Keratinocyte (primary cell): ENCODE measurements around the gene NYAP2. TPM values are rescaled to one million over a fixed set of nuclear protein-coding genes. Genes with fewer than 3 reads are reported as not detected.

ENCODE experiments used
- DNase-seq: peaks from one replicate; pipeline ENCODE4 v3.0.0-alpha.2; 2011; ENCODE audit warnings: low read depth, missing footprints, low spot score
- FAIRE-seq: peaks from 2 replicates; lab custom pipeline; 2011; peaks lifted over from hg19 to GRCh38; lab: Jason Lieb, UNC
- H2AFZ ChIP-seq: 2 replicates; pipeline ENCODE4 v1.6.0; 2012; ENCODE audit warnings: low read length, control low read depth, inconsistent platforms; ENCODE audit not compliant: control insufficient read depth
- H3K27ac ChIP-seq: 2 replicates; pipeline ENCODE4 v1.5.1; 2011; ENCODE audit warnings: low read length; ENCODE audit not compliant: control insufficient read depth, insufficient read depth
- H3K27me3 ChIP-seq: 3 replicates; pipeline ENCODE4 v1.6.0; 2011; ENCODE audit warnings: low read length; ENCODE audit not compliant: control insufficient read depth, insufficient read depth; ENCODE audit errors: extremely low read depth
- H3K36me3 ChIP-seq, 2 experiments: 2 replicates in 1 of 2; 3 replicates in 1 of 2; pipeline ENCODE4 v1.5.1; 2011; ENCODE audit warnings: low read length in 2 of 2, mild to moderate bottlenecking in 1 of 2; ENCODE audit not compliant: control insufficient read depth in 2 of 2, insufficient read depth in 2 of 2; ENCODE audit errors: extremely low read depth in 1 of 2
- H3K4me1 ChIP-seq: 3 replicates; pipeline ENCODE4 v1.5.1; 2011; ENCODE audit warnings: low read length; ENCODE audit not compliant: control insufficient read depth, insufficient read depth; ENCODE audit errors: extremely low read depth
- H3K4me2 ChIP-seq: 3 replicates; pipeline ENCODE4 v1.6.0; 2011; ENCODE audit warnings: low read depth, low read length; ENCODE audit not compliant: control insufficient read depth, insufficient read depth; ENCODE audit errors: extremely low read depth
- H3K4me3 ChIP-seq, 3 experiments: fragments of 200-600 bp in 1 of 3; sonication (generic) in 1 of 3; 2 replicates in 2 of 3; 3 replicates in 1 of 3; pipeline ENCODE4 v1.5.1; 2011 to 2016; ENCODE audit warnings: low read length in 3 of 3, mild to moderate bottlenecking in 3 of 3, control low read depth in 2 of 3, inconsistent platforms in 1 of 3, low read depth in 1 of 3, mixed read lengths in 1 of 3, mixed run types in 1 of 3, moderate library complexity in 1 of 3; ENCODE audit not compliant: control insufficient read depth in 2 of 3, insufficient read depth in 2 of 3; ENCODE audit errors: extremely low read depth in 1 of 3
- H3K79me2 ChIP-seq: 2 replicates; pipeline ENCODE4 v1.6.0; 2012; ENCODE audit warnings: low read length; ENCODE audit not compliant: control insufficient read depth, insufficient read depth
- H3K9ac ChIP-seq: 3 replicates; pipeline ENCODE4 v1.6.0; 2011; ENCODE audit warnings: low read length; ENCODE audit not compliant: control insufficient read depth, insufficient read depth; ENCODE audit errors: extremely low read depth
- H3K9me1 ChIP-seq: 3 replicates; pipeline ENCODE4 v1.6.0; 2011; ENCODE audit warnings: low read length; ENCODE audit not compliant: control insufficient read depth, insufficient read depth; ENCODE audit errors: extremely low read depth
- H3K9me3 ChIP-seq: 2 replicates; pipeline ENCODE4 v1.5.1; 2012; ENCODE audit warnings: low read depth, low read length; ENCODE audit not compliant: control insufficient read depth
- H4K20me1 ChIP-seq: 3 replicates; pipeline ENCODE4 v1.6.0; 2011; ENCODE audit warnings: low read length; ENCODE audit not compliant: control insufficient read depth, insufficient read depth; ENCODE audit errors: extremely low read depth
- CTCF ChIP-seq, 3 experiments: IDR thresholded peaks in 1 of 3; conservative IDR thresholded peaks in 1 of 3; optimal IDR thresholded peaks in 1 of 3; 2 replicates in 2 of 3; 3 replicates in 1 of 3; pipeline versions ENCODE3 to v1.5.1; 2011; ENCODE audit warnings: low read length in 3 of 3, mild to moderate bottlenecking in 3 of 3, moderate library complexity in 2 of 3, control low read depth in 1 of 3, inconsistent platforms in 1 of 3; ENCODE audit not compliant: insufficient read depth in 2 of 3; ENCODE audit errors: extremely low read depth in 1 of 3
- EZH2 ChIP-seq: IDR thresholded peaks from one replicate; pipeline ENCODE4 v1.6.1; 2012; ENCODE audit warnings: inconsistent platforms, mild to moderate bottlenecking, low read length, moderate library complexity
- dilution Hi-C: fragments of 300-500 bp; cut with MboI; formaldehyde crosslinking; loops from one replicate; pipeline ENCODE4 v1.7.0; 2020; ENCODE audit warnings: low sequenced_read_pairs; ENCODE audit not compliant: extremely low pct_ligation_motif_present
- polyA plus RNA-seq, 5 experiments: library from polyadenylated mRNA; depleted of rRNA in 3 of 5; stranded (reverse) in 3 of 5; stranded (forward) in 1 of 5; unstranded in 1 of 5; fragments of >200 nt; gene quantifications; 1 replicate in 1 of 5; 2 replicates in 3 of 5; 3 replicates in 1 of 5; pipeline versions ENCODE4 v1.2.1 to v1.2.3, GENCODE V29; 2011 to 2012; ENCODE audit warnings: missing spikeins in 2 of 5, low read depth in 1 of 5, low replicate concordance in 1 of 5

Gene NYAP2
- polyA plus RNA-seq, 1 donor (not counting 4 experiments of a cell fraction or from before 2014, with no cell fraction given) = not detected

- H3K9me3 ChIP-seq = no peaks in the 10 kb centered on the region
- dilution Hi-C loops = no loop called here
- no peak overlapping the region for H3K9ac ChIP-seq
- no peak overlapping the region for H3K4me2 ChIP-seq
- H2AFZ ChIP-seq = no peak overlapping the region
- TF ChIP-seq CTCF (optimal IDR thresholded peaks at IDR 0.05 in 1 of 3, IDR thresholded peaks at IDR 0.05 in 1 of 3, conservative IDR thresholded peaks at IDR 0.05 in 1 of 3; ENCODE audit: extremely low read depth in 1 of 3, insufficient read depth in 2 of 3, low read length in 3 of 3) (no peak), EZH2 (no peak)
- H3K27me3 ChIP-seq = no peaks in the 10 kb centered on the region
- H3K79me2 ChIP-seq = no peaks in the 10 kb centered on the region
- no peaks in the 10 kb centered on the region for H3K36me3 ChIP-seq
- DNase-seq (no peak), FAIRE-seq (no peak)
- no peaks in the 10 kb centered on the region for H3K4me1 ChIP-seq
- H3K9me1 ChIP-seq = no peaks in the 10 kb centered on the region
- no peaks in the 10 kb centered on the region for H4K20me1 ChIP-seq
- H3K27ac ChIP-seq = no peak overlapping the region
- H3K4me3 ChIP-seq = no peak overlapping the region
Measured at GRCh38 chr2:225515033-225515432, 115.5 kb downstream of the NYAP2 start.

DNA sequence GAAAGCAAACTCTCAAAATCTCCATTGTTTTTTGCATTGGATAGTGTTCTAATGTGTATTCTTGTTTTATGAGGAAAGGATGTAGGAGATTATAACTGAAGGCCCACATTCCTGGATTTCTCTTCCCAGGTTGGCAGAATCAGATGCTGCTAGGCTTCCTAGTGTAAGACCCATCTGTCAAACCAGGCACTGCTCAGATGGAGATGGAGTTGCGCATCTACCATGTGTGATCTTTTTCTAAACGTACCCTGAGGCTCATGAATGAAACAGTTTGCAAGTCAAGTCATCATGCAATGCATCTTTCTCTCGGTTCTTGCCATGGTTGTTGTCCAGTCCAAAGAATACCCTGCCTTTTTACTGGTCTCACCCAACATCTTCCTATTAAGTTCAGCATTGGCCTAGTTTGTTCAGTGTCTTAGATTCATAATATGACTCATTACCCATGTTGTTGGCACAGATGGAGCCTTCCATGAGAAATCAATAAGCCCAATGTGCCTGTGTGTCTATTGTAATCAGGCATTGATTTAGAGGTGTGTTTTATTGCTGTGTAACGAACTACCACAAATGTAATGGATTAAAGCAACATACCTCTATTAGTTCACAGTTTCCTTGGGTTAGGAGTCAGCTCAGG lies 127.4 kb downstream of the NYAP2 start:
- Histone ChIP-seq H3K9me3 (no peaks in the 10 kb centered on the region), H3K9ac (no peak overlapping the region), H3K4me3 (no peak overlapping the region), H3K79me2 (no peaks in the 10 kb centered on the region), H3K4me2 (no peak overlapping the region), H3K27ac (no peak overlapping the region), H4K20me1 (no peaks in the 10 kb centered on the region), H3K4me1 (no peaks in the 10 kb centered on the region), H2AFZ (no peak overlapping the region), H3K9me1 (no peaks in the 10 kb centered on the region), H3K27me3 (no peaks in the 10 kb centered on the region), H3K36me3 (no peaks in the 10 kb centered on the region)
- DNase-seq = no peak
- no peak for FAIRE-seq
- dilution Hi-C loops = no loop called here
- TF ChIP-seq EZH2 (no peak), CTCF (optimal IDR thresholded peaks at IDR 0.05 in 1 of 3, IDR thresholded peaks at IDR 0.05 in 1 of 3, conservative IDR thresholded peaks at IDR 0.05 in 1 of 3; ENCODE audit: extremely low read depth in 1 of 3, insufficient read depth in 2 of 3, low read length in 3 of 3) (no peak)
